ENCODE data around the gene POLD2.
"Not testable (repeated sequence)": the region's sequence is repeated elsewhere in the genome, so short reads cannot be mapped to it uniquely, and the experiment has no call there.

The POLD2 gene

DNA sequence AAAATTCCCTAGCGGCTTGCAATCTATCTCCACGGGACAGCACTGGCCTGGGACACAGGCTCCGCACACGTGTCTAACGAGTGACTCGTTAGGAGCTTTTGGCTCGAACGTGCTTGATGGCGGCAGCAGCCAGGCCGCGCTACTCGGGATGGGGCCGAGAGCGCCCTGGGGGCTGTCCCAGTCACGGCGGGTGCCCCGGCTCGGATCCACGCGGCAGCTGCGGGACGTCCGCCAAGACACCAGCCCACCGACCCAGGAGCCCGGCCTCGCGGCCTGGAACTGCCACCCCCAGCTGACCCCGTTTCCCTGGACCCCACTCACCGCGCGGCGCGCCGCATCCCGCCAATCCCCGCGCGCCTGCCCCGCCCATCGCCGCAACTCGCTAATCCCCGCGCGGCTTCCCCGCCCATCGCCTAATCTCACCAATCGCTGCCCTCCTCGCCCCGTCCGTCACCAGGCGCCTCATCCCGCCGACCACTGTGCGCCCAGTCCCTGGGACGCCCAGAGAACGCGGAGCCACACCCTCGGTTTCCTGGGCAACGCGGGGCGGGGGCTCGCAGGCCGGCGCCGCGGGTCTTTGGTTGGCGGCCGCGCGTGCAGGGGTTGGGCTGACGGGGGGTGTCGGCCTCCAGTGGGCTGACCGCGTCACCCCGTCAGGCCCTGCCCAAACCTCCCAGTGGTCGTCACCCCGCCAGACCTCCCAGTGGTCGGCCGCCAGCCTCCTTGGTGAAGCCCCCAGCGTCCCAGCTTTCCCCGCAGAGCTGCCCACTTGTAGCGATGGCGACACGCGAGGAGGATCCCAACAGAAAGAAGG is at the start of gene POLD2:
Gene POLD2 (minus strand): TSS at position 359 of the 814 bp plus-strand sequence. CDS start 1,495 bp downstream, outside the sequence.
- DNase-seq (ENCODE audit: insufficient read length, low spot score): peak; percentile 99
- FAIRE-seq: peak; percentile 96

DNA sequence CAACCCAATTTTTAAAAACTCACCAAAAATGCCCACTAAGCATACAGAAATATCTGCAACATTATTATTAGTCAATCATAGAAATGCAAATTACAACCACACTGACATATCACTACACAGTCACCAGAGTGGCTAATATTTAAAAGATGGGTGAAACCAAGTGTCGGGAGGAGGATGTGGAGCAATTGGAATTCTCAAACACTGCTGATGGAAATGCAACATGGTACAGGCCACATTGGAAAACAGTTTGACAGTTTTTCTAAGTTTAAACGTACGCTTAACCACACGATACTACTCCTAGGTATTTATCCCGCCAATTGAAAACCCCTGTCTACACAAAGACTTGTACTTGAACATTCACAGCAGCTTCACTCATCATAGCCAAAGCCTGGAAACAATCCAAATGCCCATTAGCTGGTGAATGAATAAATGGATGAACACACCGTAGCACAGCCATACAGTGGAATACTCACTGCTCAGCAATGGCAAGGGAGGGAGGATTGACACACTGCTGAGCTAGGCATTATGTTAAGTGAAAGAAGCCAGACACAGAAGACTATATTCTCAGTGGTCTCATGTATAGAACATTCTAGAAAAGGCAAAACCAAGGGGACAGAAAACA is 49.6 kb upstream of the POLD2 start:
- DNase-seq (ENCODE audit: insufficient read length, low spot score) (no peak), FAIRE-seq (no peak)

DNA sequence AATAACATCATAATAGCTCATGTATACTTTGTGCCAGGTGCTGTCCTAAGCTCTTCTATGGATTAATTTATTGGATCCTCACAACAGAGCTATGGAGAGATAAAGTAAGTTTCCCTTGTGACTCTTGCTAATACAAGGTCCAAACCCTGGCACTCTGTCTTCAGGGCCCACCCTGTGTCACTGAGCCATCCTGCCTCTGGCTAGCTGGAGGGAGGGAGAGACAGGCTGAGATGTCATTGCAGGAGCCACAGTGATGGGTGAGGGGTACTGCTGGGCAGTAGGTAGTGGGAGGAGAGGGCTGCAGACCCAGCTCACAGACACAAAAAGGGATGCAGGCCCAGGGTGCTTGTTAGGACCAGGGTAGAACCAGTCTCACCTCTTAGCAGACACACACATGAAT is 49.0 kb upstream of the POLD2 start:
- no peak for DNase-seq (ENCODE audit: insufficient read length, low spot score)
- FAIRE-seq: no peak

DNA sequence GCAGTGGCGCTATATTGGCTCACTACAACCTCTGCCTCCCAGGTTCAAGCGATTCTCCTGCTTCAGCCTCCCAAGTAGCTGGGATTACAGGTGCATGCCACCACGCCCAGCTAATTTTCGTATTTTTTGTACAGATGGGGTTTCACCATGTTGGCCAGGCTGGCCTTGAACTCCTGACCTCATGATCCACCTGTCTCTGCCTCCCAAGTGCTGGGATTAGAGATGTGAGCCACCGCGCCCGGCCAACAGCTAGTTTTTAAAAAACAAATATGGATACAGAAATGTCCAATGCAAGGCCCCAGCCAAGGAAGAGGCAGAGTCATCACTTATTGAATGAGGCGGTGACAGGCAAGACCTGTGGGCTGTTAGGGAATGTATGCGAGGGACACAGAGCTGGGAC is 48.6 kb upstream of the POLD2 start:
- not testable (repeated sequence) for DNase-seq (ENCODE audit: insufficient read length, low spot score); FAIRE-seq

DNA sequence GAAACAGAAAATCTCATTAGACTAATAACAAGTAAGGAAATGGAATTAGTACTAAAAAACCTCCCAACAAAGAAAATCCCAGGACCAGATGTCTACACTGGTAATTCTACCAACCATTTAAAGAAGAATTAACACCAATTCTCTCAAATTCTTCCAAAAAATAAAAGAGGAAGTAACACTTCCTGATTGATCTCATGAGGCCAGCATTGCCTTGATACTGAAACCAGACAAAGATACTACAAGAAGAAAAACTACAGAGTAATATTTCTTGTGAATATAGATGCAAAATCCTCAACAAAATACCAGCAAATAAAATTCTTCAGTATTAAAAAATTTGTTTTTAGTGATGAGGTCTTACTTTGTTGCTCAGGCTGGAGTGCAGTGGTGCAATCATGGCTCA is 44.6 kb upstream of the POLD2 start:
- no peak for FAIRE-seq
- DNase-seq (ENCODE audit: insufficient read length, low spot score): no peak

DNA sequence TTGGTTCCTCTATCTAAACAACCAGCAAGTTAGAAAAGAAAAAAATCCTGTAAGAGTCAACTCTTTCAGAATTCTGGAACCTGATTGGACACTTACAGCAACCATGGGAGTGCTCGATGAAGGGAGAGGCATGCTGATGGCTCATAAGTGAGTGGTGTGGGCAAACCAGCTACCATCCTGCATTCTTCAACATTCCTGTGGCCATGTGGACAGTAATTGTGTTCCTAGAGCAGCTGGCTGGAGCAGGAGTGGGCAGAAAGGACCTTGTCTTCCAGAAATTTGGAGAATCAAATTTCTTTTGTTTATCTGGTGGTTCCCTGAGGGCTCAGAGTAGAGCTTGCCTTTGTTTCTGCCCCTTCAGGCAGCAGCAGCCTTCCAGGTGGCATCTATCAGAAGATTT is 40.2 kb upstream of the POLD2 start:
- FAIRE-seq (peak; percentile 94), DNase-seq (ENCODE audit: insufficient read length, low spot score) (peak; percentile 93)

DNA sequence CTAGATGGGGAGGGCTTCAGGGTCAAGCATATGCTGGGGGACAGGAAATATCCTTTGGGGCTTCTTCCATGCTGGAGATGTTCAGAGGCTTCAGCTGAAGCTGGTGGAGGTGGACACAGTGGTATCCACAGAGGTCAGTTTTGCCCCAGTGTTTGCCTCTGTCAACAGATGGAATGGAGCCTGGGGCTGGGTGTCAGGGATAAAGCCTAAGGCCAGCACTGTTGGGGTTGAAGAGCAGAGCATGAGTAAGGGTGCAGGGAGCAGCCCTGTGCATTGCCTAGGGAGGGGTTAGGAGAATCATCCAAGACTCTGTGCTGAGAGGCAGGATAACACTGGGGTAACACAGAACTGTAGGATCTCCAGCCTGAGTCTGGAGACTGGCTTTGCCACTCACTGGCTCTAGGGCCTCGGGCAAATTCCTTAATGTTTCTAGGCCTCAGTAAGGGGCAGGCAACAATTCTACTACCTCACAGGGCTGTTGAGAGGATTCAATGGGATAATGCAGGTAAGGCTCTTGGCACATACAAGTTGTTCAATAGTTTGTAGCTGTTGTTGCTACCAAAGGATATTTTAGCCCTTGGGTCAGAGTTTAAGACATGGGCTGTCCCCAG is 39.5 kb upstream of the POLD2 start:
- FAIRE-seq (no peak), DNase-seq (ENCODE audit: insufficient read length, low spot score) (no peak)

DNA sequence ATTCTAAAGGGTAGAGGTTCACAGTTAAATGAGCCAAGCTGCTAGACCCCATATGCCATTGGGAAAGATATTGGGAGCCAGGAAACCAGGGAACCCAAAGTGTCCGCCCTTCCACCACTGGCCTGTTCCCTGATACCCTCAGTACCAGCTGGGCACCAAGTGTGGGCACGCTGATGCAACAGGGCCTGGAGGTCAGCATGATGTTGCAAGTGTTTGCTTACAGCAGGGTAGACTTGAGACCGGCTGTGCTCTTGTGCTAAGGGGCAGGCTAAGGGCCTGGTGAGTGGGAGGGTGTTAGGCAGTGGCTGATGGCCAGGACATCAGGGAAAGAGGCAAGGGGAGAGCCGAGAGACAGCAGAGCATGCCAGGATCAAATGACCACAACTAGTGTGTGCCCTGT is 38.8 kb upstream of the POLD2 start:
- DNase-seq (ENCODE audit: insufficient read length, low spot score): no peak
- FAIRE-seq: no peak

DNA sequence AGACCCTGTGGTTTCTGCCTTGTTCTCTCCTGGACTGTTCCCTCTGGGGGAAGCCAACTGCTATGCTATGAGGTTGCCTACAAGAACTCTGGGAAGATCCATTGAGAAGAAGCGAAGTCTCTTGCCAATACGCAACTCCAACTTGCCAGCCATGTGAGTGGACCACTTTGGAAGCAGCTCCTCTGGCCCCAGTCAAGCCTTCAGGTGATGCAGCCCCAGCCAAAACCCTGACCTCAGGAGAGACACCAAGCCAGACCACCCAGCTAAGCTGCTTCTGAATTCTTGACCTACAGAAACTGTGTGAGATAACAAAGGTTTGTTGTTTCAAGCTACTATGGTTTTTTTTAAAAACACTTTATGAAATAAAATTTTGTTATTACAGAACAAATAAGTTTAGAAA is 38.0 kb upstream of the POLD2 start:
- DNase-seq (ENCODE audit: insufficient read length, low spot score) (no peak), FAIRE-seq (no peak)

DNA sequence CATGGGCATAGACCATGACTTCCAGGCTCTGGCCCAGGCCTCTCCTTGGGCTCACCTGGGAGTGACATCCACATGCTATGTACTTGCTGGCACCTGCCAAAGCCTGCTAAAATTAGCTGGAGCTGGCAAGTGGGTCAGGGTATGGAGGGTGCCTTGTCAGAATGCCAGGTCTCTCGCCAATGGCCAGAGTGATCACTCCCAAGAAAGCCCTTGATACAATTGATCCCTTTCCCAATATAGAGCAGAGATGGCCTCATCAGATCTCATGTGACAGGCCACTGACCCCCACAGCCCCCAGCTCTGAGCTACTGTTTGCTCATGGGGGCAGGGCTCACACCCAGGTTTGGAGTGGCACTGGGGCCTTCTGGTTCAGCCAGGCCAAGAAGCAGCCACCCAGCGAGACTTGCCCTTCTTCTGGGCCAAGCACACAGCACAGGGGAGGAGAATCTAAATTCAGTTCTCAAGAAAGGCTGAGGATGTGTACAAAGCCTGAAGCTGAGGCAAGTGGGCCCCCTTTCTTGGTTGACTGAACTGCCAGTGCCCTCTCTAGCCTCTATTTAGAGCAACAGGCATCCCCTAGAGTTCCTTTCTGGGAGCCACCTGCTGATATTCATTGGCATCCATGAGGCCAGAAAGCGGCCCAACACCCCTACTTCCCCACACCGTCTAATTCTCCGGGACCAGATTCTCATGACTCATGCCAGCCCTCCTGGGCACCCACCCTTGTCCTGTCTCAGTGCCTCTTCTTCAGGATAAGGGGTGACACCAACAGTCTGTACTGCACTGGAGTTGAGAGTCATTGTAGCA is 36.7 kb upstream of the POLD2 start:
- no peak for DNase-seq (ENCODE audit: insufficient read length, low spot score)
- FAIRE-seq: no peak

DNA sequence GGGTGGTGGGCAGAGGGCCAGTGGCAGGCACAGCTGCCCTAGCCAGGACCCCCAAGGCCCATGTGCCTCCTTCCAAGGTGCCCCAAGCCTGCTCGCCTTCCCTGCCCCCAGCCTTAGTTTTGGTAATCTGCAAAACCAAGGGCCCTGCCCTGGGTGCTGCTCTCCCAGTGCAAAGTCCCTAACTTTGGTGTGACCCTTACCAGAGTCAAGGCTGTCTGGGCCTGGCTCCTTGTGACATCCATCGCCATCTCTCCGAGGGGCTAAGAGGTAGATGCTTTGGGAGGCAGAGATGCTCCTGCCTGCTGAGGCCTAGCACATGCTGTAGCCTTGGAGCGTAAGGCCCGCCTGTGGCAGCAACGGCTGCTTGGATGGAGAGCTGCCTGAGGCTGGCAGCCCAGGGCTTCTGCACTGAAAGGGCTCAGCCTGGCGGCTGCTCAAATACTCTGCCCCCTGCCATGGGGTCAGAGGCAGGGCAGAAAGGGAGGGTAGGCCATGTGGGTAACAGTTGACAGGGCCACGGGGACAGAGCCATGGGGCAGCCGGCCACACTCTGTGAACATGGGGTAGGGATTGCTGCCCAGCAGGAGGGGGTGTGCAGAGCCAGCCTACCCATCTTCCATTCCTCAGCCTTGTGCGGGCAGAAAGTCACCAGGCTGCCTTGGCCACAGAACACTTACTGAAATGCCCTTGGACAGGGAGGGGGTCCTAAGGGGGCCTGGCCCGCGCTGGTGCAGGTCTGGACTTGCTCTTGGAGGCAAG is 35.7 kb upstream of the POLD2 start:
- FAIRE-seq (no peak), DNase-seq (ENCODE audit: insufficient read length, low spot score) (no peak)

DNA sequence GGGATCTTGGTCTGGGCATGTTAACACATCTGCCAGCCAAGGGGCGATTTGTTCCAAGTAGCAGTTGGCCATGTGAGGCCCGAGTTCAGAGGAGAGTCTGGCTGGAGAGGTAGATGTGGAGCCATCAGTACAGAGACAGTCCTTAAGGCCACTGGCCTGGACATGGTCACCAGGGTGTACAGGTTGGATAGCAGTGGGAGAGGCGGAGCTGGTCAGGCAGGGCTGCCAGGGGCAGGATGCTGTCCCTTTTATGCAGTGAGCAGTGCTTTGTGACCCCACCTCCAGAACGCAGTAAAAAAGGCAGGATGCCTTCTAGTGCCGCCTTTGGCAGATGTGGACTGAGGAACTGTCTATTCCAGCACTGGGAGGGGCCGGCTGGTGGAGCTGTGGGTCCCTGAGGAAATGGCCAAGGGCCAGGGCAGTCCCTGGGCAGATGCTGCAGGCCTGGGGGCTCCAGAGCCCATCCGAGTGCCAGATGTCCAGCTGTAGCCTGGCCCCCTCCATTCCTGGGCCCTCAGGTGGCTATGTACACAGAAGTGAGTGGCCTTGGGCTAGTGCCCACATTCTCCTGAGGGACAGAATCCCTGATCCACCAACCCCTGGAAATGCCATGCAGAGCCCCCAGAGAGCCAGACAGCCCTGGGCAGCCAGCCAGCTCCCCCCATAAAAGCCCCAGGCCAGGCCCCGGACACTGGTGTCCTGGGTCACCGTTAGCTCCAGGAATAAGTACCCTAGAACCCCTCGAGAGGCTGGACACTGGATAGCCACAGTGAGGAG is 34.9 kb upstream of the POLD2 start:
- no peak for DNase-seq (ENCODE audit: insufficient read length, low spot score)
- no peak for FAIRE-seq

DNA sequence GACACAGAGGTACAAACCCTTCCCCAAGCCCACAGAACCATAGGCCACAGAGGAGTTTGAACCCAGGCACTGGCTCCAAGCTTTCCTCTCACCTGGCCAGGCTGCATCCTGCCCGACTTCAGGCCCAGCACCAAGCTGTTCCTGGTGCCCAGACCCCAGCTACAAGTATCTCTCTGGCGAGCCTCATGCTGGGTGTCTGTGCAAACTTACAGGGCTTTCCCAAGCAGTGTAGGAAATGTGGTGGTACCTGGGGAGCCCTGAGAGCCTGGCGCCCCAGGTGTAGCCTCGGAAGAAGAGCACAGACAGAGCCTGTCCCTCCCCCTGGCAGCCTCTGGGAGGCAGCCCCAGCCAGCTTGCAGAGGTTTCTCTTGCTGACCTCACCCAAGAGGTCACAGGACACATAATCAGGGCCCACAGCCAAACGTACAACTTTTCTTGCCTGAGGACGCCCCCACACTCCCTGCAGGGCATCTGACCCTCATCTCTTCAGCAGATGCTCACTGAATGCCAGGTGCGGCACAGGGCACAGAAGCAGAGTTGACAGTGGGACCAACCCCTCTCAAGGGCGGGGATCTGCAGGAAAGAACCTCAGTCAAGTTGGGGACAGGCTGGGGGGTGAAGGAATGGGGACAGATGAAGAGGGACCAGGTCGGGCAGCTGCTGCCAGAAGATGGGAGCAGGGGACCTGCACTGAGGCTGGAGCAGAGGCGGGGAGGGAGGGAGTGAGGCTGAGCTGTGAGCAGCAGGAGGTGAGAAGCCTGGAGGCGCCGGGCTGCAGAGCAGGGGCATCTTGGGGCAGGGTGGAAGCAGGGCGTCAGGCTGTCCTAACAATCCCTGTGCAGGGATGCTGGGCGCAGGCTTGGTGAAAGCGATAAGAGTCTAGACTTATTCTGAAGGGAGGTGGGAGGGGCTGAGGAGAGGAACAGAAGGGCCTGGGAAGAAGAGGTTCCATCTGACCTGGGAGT is 34.0 kb upstream of the POLD2 start:
- no peak for FAIRE-seq
- no peak for DNase-seq (ENCODE audit: insufficient read length, low spot score)

DNA sequence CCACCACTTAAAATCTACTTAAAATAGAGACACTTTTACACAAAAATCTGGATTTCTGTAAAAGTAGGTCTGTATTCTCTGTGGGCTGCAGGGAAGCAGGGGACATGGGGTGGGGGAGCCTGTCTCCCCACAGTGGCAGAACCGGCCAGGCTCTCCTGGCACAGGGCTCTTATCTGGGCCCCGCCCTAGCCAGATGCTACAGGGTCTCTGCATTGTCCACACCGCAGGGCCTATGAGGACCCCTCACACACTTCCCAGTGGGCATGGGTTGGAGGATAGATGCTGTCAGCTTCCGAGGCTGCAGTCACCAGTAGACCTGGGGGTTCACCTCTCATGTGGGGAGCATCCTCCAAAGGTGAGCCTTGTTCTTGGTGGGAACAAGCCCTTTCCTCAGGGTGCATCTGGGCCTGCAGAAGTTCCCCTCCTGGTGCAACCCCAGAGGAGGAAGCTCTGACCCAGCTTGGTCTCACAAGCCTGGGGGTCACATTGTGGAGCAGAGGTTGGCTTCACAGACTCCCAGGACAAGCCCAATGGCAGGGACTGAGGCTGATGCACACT is 33.2 kb upstream of the POLD2 start:
- DNase-seq (ENCODE audit: insufficient read length, low spot score) (no peak), FAIRE-seq (no peak)

DNA sequence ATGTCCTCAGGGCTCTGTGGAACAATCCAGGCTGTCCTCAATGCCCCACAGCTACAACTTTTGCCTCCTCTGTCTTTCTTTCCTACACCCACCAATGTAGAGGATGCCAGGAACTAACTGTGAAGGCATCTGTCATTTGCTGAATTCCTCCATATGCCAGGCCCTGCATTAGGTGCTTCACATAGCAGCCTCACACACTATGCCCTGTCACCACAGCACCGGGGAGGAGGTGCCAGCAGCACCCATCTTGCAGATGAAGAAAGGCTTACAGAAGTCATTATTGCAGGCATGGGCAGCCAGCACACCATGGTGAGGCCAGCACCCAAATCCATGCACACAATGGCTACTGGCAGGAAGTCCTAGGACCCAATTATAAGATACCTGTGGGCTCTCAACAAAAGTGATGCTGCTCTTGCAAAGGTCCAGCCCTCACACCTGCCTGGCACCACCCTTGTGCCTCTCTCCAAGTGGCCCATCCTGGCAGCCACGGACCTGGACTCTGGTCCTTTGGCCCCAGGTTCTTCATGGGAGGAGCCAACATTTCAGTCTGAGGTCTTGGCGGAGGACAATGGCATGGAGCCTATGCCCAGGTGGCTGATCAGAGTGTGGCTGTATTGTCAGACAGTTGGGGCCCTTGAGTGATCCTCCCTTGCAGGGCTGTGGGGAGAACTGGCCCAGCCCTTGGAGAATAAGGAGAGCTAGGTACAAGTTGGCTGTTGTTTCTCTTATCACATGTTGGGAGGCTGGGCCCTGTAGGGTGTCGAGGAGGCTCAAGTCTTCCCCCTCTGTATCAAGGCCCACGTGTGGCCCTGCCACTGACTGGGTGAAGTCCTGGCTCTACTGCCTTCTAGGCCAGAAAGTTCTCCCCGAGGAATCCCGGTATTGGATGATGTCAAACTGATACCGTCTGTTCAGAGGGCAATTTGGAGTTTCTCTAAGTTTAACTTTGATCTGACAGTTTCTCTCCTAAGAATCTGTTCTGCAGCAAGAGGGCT is 32.1 kb upstream of the POLD2 start:
- no peak for DNase-seq (ENCODE audit: insufficient read length, low spot score)
- FAIRE-seq: no peak

DNA sequence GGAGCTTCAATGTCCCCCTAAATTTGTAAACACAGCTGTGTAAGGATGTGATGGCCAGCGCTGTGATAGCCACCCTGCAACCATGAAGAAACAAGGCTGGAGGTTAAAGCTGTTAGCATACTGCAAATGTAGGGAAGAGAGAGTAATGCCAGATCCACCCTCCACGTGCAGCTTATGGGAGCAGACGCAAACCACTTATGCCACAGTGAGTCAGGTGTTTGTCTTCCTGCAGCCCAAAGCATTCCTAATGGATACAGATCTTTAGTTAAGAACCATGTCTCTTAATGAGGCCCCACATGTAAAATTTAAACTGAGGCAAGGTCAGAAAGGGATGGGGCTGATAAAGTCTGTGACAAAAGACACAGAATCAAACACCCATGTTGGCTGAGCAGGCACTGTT is 31.4 kb upstream of the POLD2 start:
- DNase-seq (ENCODE audit: insufficient read length, low spot score) (no peak), FAIRE-seq (peak; percentile 13)

DNA sequence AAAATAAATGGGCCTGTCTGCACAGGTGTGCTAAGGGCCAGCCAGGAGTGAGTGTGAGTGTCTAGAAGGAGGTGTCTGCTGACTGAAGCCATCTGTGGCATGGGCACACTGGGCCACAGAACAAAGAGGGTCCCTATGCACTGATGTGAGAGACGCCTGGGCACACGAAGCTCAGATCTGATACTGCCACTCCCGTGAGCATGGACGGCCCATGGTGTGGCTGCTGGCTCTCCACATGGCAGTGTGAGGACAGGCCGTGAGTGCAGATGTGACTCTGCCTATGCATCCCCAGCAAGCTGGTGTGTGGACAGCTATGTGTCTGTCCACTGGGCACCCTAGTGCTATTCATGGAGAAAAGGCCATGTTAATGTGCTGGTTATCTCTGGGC is 30.6 kb upstream of the POLD2 start:
- FAIRE-seq: no peak
- no peak for DNase-seq (ENCODE audit: insufficient read length, low spot score)

Measured in HTR-8/SVneo (cell line).